CD4-positive, alpha-beta memory T cell (primary cell): ENCODE measurements around the gene ANKRD55. TPM values are rescaled to one million over a fixed set of nuclear protein-coding genes. Genes with fewer than 3 reads are reported as not detected.

Experiments
- CTCF ChIA-PET: fragments of 350-600 bp; sonication (Branson Sonifier 250); formaldehyde crosslinking; loops from one replicate; lab custom pipeline; 2021; ENCODE audit warnings: inconsistent platforms; ENCODE audit not compliant: partially characterized antibody; lab: Charles Lee
- POLR2A ChIA-PET: fragments of 350-600 bp; sonication (Branson Sonifier 250); formaldehyde crosslinking; loops from one replicate; lab custom pipeline; 2021; ENCODE audit not compliant: partially characterized antibody; lab: Charles Lee
- DNase-seq, 5 donors: peaks; one replicate each; pipeline versions ENCODE4 v3.0.0 to v3.0.0-alpha.2; 2020 to 2022; ENCODE audit warnings: mixed read lengths in 1 of 5
- H3K27ac ChIP-seq: one replicate; pipeline ENCODE4 v1.7.0; 2013; ENCODE audit warnings: low read depth, low read length
- H3K27me3 ChIP-seq: 2 replicates; pipeline ENCODE4 v1.7.0; 2013; ENCODE audit warnings: mild to moderate bottlenecking, low read length, moderate library complexity; ENCODE audit not compliant: insufficient read depth
- H3K36me3 ChIP-seq: 2 replicates; pipeline ENCODE4 v1.7.0; 2013; ENCODE audit warnings: mild to moderate bottlenecking, low read length, moderate library complexity; ENCODE audit not compliant: insufficient read depth
- H3K4me1 ChIP-seq: 2 replicates; pipeline ENCODE4 v1.7.0; 2013; ENCODE audit warnings: mild to moderate bottlenecking, low read length, moderate library complexity; ENCODE audit not compliant: insufficient read depth
- H3K4me3 ChIP-seq, 2 donors: one replicate each; pipeline ENCODE4 v1.7.0; 2013; ENCODE audit warnings: low read length in 2 of 2, mild to moderate bottlenecking in 1 of 2
- H3K9me3 ChIP-seq, 2 donors: one replicate each; pipeline ENCODE4 v1.7.0; 2013; ENCODE audit warnings: low read length in 2 of 2, control low read depth in 1 of 2; ENCODE audit not compliant: control insufficient read depth in 1 of 2
- H3K27ac Mint-ChIP-seq, 7 donors: one replicate each; pipeline ENCODE4 v1.8.0; 2020 to 2021; ENCODE audit warnings: mixed read lengths in 7 of 7, mild to moderate bottlenecking in 6 of 7, inconsistent platforms in 3 of 7, moderate library complexity in 3 of 7
- H3K27me3 Mint-ChIP-seq, 2 donors: one replicate each; pipeline ENCODE4 v1.8.0; 2020 to 2021; ENCODE audit warnings: mixed read lengths in 2 of 2
- H3K36me3 Mint-ChIP-seq, 2 donors: one replicate each; pipeline ENCODE4 v1.8.0; 2020 to 2021; ENCODE audit warnings: mixed read lengths in 2 of 2, inconsistent platforms in 1 of 2, mild to moderate bottlenecking in 1 of 2
- H3K4me1 Mint-ChIP-seq, 4 donors: one replicate each; pipeline ENCODE4 v1.8.0; 2020 to 2021; ENCODE audit warnings: mixed read lengths in 4 of 4, mild to moderate bottlenecking in 1 of 4
- H3K4me3 Mint-ChIP-seq, 8 donors: one replicate each; pipeline ENCODE4 v1.8.0; 2020 to 2021; ENCODE audit warnings: mixed read lengths in 8 of 8, mild to moderate bottlenecking in 7 of 8, moderate library complexity in 6 of 8, inconsistent platforms in 3 of 8
- H3K9me3 Mint-ChIP-seq, 8 donors: one replicate each; pipeline ENCODE4 v1.8.0; 2020 to 2021; ENCODE audit warnings: mixed read lengths in 8 of 8, mild to moderate bottlenecking in 5 of 8, inconsistent platforms in 3 of 8, moderate library complexity in 1 of 8
- intact Hi-C: fragments of 100-400 bp; cut with micrococcal nuclease; formaldehyde crosslinking; loops from one replicate; pipeline ENCODE4 v1.15.1; 2023
- polyA plus RNA-seq, 2 donors: library from polyadenylated mRNA; unstranded; fragments of 300-500 nt; fragmentation: Illumina TruSeq; gene quantifications; one replicate each; pipeline ENCODE4 v1.2.3, GENCODE V29; 2021
- total RNA-seq, 2 experiments: library from RNA; stranded (reverse); gene quantifications; one replicate each; pipeline ENCODE4 v1.2.3, GENCODE V29; 2021

The ANKRD55 gene
- total and polyA plus RNA-seq, 4 experiments from 2014 or later: 8.3 to 17.8 (median 12.3) TPM

DNA sequence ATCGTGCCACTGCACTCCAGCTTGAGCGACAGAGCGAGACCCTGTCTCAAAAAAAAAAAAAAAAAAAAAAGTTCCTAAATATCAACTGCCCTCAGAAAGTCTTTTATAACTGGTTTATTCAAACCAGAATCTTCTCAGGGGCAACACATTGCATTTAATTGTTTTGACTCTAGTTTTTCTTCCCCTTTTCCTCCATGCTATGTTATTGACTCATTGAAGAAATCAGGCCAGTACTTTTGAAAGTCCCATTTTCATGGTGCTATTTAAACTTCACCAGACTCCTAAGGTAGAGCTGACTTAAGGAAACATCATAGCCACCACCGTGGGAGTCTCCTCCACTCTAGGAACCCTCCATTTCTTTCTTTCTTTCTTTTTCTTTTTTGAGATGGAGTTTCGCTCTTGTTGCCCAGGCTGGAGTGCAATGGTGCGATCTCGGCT lies 155.3 kb downstream of the ANKRD55 start:
- H3K27ac ChIP-seq: no peak overlapping the region
- Mint-ChIP-seq H3K27ac (no peak overlapping the region), H3K9me3 (peaks cover 0 to 1% (median 0%) of the 10 kb centered on the region in 8 donors)

GRCh38 chr5:56076486-56076885 lies 156.6 kb downstream of the ANKRD55 start:
- CTCF ChIA-PET: no interaction called here

More for the DNA sequence above, 155.3 kb downstream of the ANKRD55 start:
- no peaks in the 10 kb centered on the region for H3K27me3 ChIP-seq
- DNase-seq: no peak
- peaks cover 36% of the 10 kb centered on the region for H3K4me1 ChIP-seq
- peaks cover 0 to 3% of the 10 kb centered on the region in 2 donors for H3K36me3 Mint-ChIP-seq
- intact Hi-C loops: no loop called here
- H3K4me3 Mint-ChIP-seq: no peak overlapping the region
- no peak overlapping the region for H3K4me3 ChIP-seq
- H3K9me3 ChIP-seq: no peaks in the 10 kb centered on the region
- H3K27me3 Mint-ChIP-seq: no peaks in the 10 kb centered on the region
- H3K4me1 Mint-ChIP-seq: peaks cover 25 to 58% (median 40%) of the 10 kb centered on the region in 4 donors
- ChIA-PET CTCF (interaction anchor here (0.9 kb wide), 1 partner anchor 19 kb away, joined by 3 read pairs; no protein-coding TSS in a partner anchor), POLR2A (no interaction called here)
- no peaks in the 10 kb centered on the region for H3K36me3 ChIP-seq

DNA sequence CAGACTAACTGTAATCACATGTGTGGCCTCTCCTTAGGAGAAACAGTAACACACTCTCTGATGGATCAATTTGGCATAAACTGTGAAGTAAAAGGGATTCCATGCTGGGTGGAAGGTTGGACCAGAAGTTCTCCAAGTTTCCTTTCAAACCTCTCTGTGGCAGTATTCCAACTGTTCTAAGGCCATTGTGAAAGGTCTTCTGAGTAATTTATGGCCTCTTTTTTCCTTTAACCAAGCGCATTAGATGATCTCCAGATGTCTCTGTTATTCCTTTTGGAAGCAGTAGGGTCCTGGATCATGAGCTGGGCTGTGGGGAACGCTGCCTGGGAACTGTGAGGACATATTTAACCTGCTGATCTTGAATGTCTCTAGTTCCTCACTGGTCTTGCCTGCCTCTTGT lies 157.8 kb downstream of the ANKRD55 start:
- H3K27me3 ChIP-seq: no peaks in the 10 kb centered on the region
- H3K4me3 ChIP-seq: no peak overlapping the region
- Mint-ChIP-seq H3K36me3 (no peaks in the 10 kb centered on the region), H3K4me3 (no peak overlapping the region), H3K9me3 (no peaks in the 10 kb centered on the region), H3K4me1 (peaks cover 27 to 60% (median 39%) of the 10 kb centered on the region in 4 donors), H3K27ac (peak overlapping the region in 2 of 7 donors; percentile 47 to 68), H3K27me3 (no peaks in the 10 kb centered on the region)
- POLR2A ChIA-PET: no interaction called here
- H3K36me3 ChIP-seq: no peaks in the 10 kb centered on the region
- DNase-seq: no peak
- no peak overlapping the region for H3K27ac ChIP-seq
- peaks cover 41% of the 10 kb centered on the region for H3K4me1 ChIP-seq
- H3K9me3 ChIP-seq: no peaks in the 10 kb centered on the region
- intact Hi-C loops: no loop called here
- CTCF ChIA-PET: no interaction called here

More at GRCh38 chr5:56076486-56076885, 156.6 kb downstream of the ANKRD55 start:
- Mint-ChIP-seq H3K4me3 (no peak overlapping the region), H3K4me1 (peaks cover 25 to 60% (median 39%) of the 10 kb centered on the region in 4 donors), H3K27ac (peak overlapping the region in 1 of 7 donors; percentile 59), H3K36me3 (no peaks in the 10 kb centered on the region), H3K27me3 (no peaks in the 10 kb centered on the region), H3K9me3 (peaks cover 0 to 1% (median 0%) of the 10 kb centered on the region in 8 donors)
- intact Hi-C loops: no loop called here
- Histone ChIP-seq H3K27me3 (no peaks in the 10 kb centered on the region), H3K36me3 (no peaks in the 10 kb centered on the region), H3K27ac (no peak overlapping the region), H3K4me3 (no peak overlapping the region), H3K9me3 (no peaks in the 10 kb centered on the region), H3K4me1 (peaks cover 41% of the 10 kb centered on the region)
- POLR2A ChIA-PET: no interaction called here
- no peak for DNase-seq

- peaks cover 44 to 78% (median 55%) of the 10 kb centered on the region in 4 donors for H3K4me1 Mint-ChIP-seq
Measured at GRCh38 chr5:56072863-56073766, 160.0 kb downstream of the ANKRD55 start.

DNA sequence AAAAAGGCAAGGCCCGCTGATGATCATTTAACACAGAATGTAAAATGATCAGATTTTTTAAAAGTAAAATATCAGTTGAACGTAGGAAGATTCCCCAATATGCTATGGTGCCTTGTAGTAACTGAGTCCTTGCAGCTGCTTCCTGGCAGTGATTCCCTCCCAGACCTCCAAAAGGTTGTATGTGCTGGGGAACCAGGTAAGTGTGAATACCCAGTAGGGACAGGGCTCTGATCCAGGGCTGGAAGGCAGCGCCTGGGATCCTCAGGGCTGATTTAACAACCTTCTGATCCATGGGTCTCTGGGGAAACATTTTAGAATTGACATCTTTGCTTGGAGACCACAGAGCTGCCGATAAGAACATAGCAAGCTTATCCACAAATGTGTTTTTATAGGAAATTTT lies 161.7 kb downstream of the ANKRD55 start:
- intact Hi-C loops: no loop called here
- H3K9me3 Mint-ChIP-seq: no peaks in the 10 kb centered on the region
- Histone ChIP-seq H3K27me3 (no peaks in the 10 kb centered on the region), H3K4me1 (peaks cover 59% of the 10 kb centered on the region), H3K27ac (peak overlapping the region; percentile 24), H3K9me3 (no peaks in the 10 kb centered on the region), H3K36me3 (no peaks in the 10 kb centered on the region), H3K4me3 (no peak overlapping the region)
- ChIA-PET CTCF (interaction anchor here (0.8 to 1.5 kb wide), 6 partner anchors 11 to 130 kb away, joined by 3 to 7 read pairs (median 4); no protein-coding TSS in a partner anchor), POLR2A (interaction anchor here (0.6 to 1.3 kb wide), 10 partner anchors 9 to 80 kb away, joined by 3 to 10 read pairs (median 4); partner anchors contain the start of gene IL6ST)
- H3K27me3 Mint-ChIP-seq: no peaks in the 10 kb centered on the region
- DNase-seq: no peak
- peaks cover 44 to 80% (median 57%) of the 10 kb centered on the region in 4 donors for H3K4me1 Mint-ChIP-seq
- peak overlapping the region; percentile 77 to 95 (median 89) for H3K27ac Mint-ChIP-seq
- H3K36me3 Mint-ChIP-seq: no peaks in the 10 kb centered on the region
- peak overlapping the region; percentile 5 to 84 (median 73) for H3K4me3 Mint-ChIP-seq

More at GRCh38 chr5:56072863-56073766, 160.0 kb downstream of the ANKRD55 start:
- H3K9me3 Mint-ChIP-seq: no peaks in the 10 kb centered on the region
- intact Hi-C loops: no loop called here
- Histone ChIP-seq H3K4me3 (no peak overlapping the region), H3K9me3 (no peaks in the 10 kb centered on the region), H3K36me3 (no peaks in the 10 kb centered on the region), H3K4me1 (peaks cover 59% of the 10 kb centered on the region), H3K27ac (no peak overlapping the region), H3K27me3 (no peaks in the 10 kb centered on the region)
- POLR2A ChIA-PET: interaction anchor here (1.4 kb wide), 1 partner anchor 79 kb away, joined by 6 read pairs; the partner anchor contains the start of gene IL6ST
- CTCF ChIA-PET: interaction anchor here (1.5 kb wide), 1 partner anchor 9 kb away, joined by 5 read pairs; no protein-coding TSS in a partner anchor
- H3K27ac Mint-ChIP-seq: peak overlapping the region in 6 of 7 donors; percentile 34 to 92 (median 66)
- DNase-seq: no peak
- no peaks in the 10 kb centered on the region for H3K27me3 Mint-ChIP-seq
- H3K4me3 Mint-ChIP-seq: peak overlapping the region in 4 of 8 donors; percentile 33 to 74 (median 47)
- H3K36me3 Mint-ChIP-seq: no peaks in the 10 kb centered on the region

DNA sequence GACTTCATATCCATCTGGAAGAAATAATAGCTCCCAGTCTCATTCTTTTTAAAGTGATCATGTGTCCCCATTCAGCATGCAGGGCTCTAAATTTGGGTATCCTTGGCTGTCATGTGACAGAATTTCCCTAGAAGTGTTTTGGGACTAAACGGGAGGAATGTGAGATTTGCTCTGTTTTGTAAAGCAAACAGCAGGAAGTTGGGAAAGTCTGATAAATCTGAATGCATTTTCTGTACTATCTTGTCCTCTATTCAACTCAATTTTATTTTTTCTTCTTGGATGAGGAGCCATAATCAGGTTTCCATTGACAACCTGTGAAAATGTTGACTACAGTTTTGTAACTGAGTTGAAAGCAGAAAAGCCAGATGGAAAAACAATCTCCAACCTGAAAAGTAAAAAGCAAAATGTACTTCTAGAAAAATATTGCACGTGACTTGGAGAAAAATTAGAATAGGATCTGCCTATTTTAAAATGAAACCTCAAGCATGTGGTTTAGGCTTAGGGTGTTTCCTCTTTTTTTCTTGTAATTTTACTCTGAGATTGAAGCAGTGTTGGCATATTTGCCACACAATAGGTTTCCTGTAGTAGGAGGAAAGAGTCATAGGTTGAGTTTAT lies 162.2 kb downstream of the ANKRD55 start:
- no peaks in the 10 kb centered on the region for H3K27me3 ChIP-seq
- no peaks in the 10 kb centered on the region for H3K27me3 Mint-ChIP-seq
- CTCF ChIA-PET: interaction anchor here (0.6 to 1.4 kb wide), 6 partner anchors 12 to 135 kb away, joined by 3 to 7 read pairs (median 4); no protein-coding TSS in a partner anchor
- H3K4me3 Mint-ChIP-seq: peak overlapping the region; percentile 5 to 84 (median 73)
- peak overlapping the region; percentile 77 to 95 (median 89) for H3K27ac Mint-ChIP-seq
- H3K4me3 ChIP-seq: no peak overlapping the region
- H3K4me1 Mint-ChIP-seq: peaks cover 44 to 80% (median 57%) of the 10 kb centered on the region in 4 donors
- no peak overlapping the region for H3K27ac ChIP-seq
- DNase-seq: peak in 4 of 5 donors; percentile 35 to 54 (median 43)
- POLR2A ChIA-PET: interaction anchor here (0.7 to 1.7 kb wide), 10 partner anchors 10 to 77 kb away, joined by 3 to 10 read pairs (median 4); partner anchors contain the start of gene IL6ST
- peaks cover 59% of the 10 kb centered on the region for H3K4me1 ChIP-seq
- intact Hi-C loops: no loop called here
- no peaks in the 10 kb centered on the region for H3K9me3 Mint-ChIP-seq
- H3K36me3 Mint-ChIP-seq: no peaks in the 10 kb centered on the region
- no peaks in the 10 kb centered on the region for H3K36me3 ChIP-seq
- no peaks in the 10 kb centered on the region for H3K9me3 ChIP-seq
